ENCODE data around the gene TRAM2.

DNA sequence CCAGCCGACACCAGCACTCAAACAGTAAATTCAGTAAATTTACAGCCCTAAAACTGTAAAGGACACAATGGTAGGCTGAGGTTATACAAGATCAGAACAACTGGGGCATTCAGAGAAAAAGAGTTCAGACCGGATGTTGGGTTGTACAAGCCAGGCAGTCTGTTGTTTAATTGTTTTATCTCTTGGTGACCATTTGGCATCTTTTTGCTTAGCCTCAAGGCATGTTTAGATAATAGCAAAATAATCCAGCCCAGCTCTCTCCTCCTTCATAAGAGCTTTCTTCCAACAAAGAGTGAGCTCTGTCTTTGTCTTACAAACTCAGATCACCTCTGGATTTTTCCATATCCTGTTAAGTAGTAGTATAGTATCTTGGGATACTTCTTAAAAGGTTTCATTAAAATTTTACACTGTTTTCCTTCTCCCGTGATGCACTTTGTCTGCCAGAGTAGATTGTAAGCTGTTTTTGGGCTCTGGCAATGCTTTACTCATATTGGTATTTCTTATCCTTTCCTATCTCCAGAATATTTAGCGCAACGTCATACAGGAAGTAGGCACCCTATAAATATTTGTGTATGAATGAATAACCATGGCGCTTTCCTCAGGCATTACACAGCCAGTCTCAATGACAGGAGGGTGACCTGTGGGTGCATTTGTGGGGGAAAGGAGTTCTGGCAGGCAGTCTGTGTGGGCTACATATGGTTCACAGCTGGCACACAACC lies 35.6 kb upstream of the TRAM2 start:
- TF ChIP-seq, protein P1, sequence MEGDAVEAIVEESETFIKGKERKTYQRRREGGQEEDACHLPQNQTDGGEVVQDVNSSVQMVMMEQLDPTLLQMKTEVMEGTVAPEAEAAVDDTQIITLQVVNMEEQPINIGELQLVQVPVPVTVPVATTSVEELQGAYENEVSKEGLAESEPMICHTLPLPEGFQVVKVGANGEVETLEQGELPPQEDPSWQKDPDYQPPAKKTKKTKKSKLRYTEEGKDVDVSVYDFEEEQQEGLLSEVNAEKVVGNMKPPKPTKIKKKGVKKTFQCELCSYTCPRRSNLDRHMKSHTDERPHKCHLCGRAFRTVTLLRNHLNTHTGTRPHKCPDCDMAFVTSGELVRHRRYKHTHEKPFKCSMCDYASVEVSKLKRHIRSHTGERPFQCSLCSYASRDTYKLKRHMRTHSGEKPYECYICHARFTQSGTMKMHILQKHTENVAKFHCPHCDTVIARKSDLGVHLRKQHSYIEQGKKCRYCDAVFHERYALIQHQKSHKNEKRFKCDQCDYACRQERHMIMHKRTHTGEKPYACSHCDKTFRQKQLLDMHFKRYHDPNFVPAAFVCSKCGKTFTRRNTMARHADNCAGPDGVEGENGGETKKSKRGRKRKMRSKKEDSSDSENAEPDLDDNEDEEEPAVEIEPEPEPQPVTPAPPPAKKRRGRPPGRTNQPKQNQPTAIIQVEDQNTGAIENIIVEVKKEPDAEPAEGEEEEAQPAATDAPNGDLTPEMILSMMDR (IDR thresholded peaks at IDR 0.05): no peak
- no peak for TF ChIP-seq POLR2A (IDR thresholded peaks at IDR 0.05)

Data from testis (tissue), 2 donors.